GM12878 (cell line): Measurements from ENCODE around the gene DCAF17. TPM values are rescaled to one million over a fixed set of nuclear protein-coding genes. Genes with fewer than 3 reads are reported as not detected.

Source experiments
- ATAC-seq: fragments of 200-7000 bp; cut with Tn5 transposase; 3 replicates; pipeline ENCODE4 v1.9.1; 2020; ENCODE audit warnings: mild to moderate bottlenecking, moderate library complexity
- Bru-seq: library from RNA; stranded (reverse); fragments of 400-500 nt; gene quantifications from one replicate; lab custom pipeline; 2021; lab: Mats Ljungman, UMichigan
- BruChase-seq, 2 experiments: library from RNA; stranded (reverse); fragments of 400-500 nt; gene quantifications; one replicate each; lab custom pipeline; 2021; lab: Mats Ljungman, UMichigan
- BruUV-seq: library from RNA; stranded (reverse); fragments of 400-500 nt; replicated peaks from 2 replicates; lab custom pipeline; 2021; lab: Mats Ljungman, UMichigan
- CTCF ChIA-PET: fragments of 300-600 bp; sonication (Branson Sonifier 250); formaldehyde crosslinking; extraction: SDS; loops from one replicate; lab custom pipeline; 2021; ENCODE audit warnings: inconsistent platforms; lab: Yijun Ruan, JAX
- POLR2A ChIA-PET: fragments of 350-600 bp; formaldehyde crosslinking; extraction: SDS; loops from one replicate; lab custom pipeline; 2021; ENCODE audit warnings: inconsistent platforms; lab: Charles Lee
- RAD21 ChIA-PET: fragments of 300-600 bp; sonication (Branson Sonifier 250); formaldehyde crosslinking; loops from one replicate; lab custom pipeline; 2023; ENCODE audit warnings: antibody characterized with exemption; ENCODE audit not compliant: unreplicated experiment; lab: Charles Lee
- SMC1A ChIA-PET: fragments of 300-600 bp; sonication (Branson Sonifier 250); formaldehyde crosslinking; loops from one replicate; lab custom pipeline; 2023; ENCODE audit not compliant: unreplicated experiment, uncharacterized antibody; lab: Charles Lee
- DNase-seq: peaks from one replicate; pipeline ENCODE4 v3.0.0-alpha.2; 2011; ENCODE audit warnings: low read depth, low spot score
- FAIRE-seq: peaks from 3 replicates; lab custom pipeline; 2011; peaks lifted over from hg19 to GRCh38; lab: Jason Lieb, UNC
- H2AFZ ChIP-seq: 2 replicates; pipeline ENCODE4 v1.6.0; 2011; ENCODE audit warnings: low read depth, low read length, control low read depth; ENCODE audit not compliant: control insufficient read depth
- H3K27ac ChIP-seq: 2 replicates; pipeline ENCODE4 v1.5.1; 2011; ENCODE audit warnings: control low read depth; ENCODE audit not compliant: control insufficient read depth, insufficient read depth
- H3K27me3 ChIP-seq, 2 experiments: replicated peaks in 1 of 2; 2 replicates each; pipeline versions ENCODE4 v1.6.0 to v1.6.1; 2011; ENCODE audit warnings: low read length in 1 of 2; ENCODE audit not compliant: control insufficient read depth in 2 of 2, insufficient read depth in 2 of 2
- H3K36me3 ChIP-seq, 2 experiments: 2 replicates each; pipeline ENCODE4 v1.5.1; 2011; ENCODE audit warnings: low read length in 1 of 2; ENCODE audit not compliant: control insufficient read depth in 2 of 2, insufficient read depth in 2 of 2
- H3K4me1 ChIP-seq: 2 replicates; pipeline ENCODE4 v1.6.1; 2011; ENCODE audit warnings: mild to moderate bottlenecking, low read length, moderate library complexity, mixed read lengths; ENCODE audit not compliant: control insufficient read depth, insufficient read depth
- H3K4me2 ChIP-seq: 2 replicates; pipeline ENCODE4 v1.6.0; 2011; ENCODE audit warnings: control low read depth; ENCODE audit not compliant: control insufficient read depth, insufficient read depth
- H3K4me3 ChIP-seq: fragments of 200-600 bp; sonication (generic); 2 replicates; pipeline ENCODE4 v1.5.1; 2016
- H3K79me2 ChIP-seq: 2 replicates; pipeline ENCODE4 v1.6.0; 2011; ENCODE audit warnings: low read length; ENCODE audit not compliant: control insufficient read depth, insufficient read depth
- H3K9ac ChIP-seq: 2 replicates; pipeline ENCODE4 v1.8.0; 2011; ENCODE audit warnings: low read length, control low read depth, mixed read lengths; ENCODE audit not compliant: control insufficient read depth, insufficient read depth
- H3K9me3 ChIP-seq: replicated peaks from 3 replicates; pipeline ENCODE4 v1.5.1; 2011; ENCODE audit warnings: mild to moderate bottlenecking, low read length; ENCODE audit not compliant: control insufficient read depth, insufficient read depth
- H4K20me1 ChIP-seq: 2 replicates; pipeline ENCODE4 v1.6.0; 2011; ENCODE audit not compliant: control insufficient read depth, insufficient read depth
- BRCA1 ChIP-seq: IDR thresholded peaks from 2 replicates; pipeline ENCODE4 v1.6.1; 2011; ENCODE audit warnings: low read depth, low read length, improper control_type of control experiment
- ETV6 ChIP-seq, 2 experiments: fragments of 450-650 bp in 1 of 2; IDR thresholded peaks in 1 of 2; conservative IDR thresholded peaks in 1 of 2; 2 replicates each; pipeline ENCODE4 v1.6.1; 2014; ENCODE audit warnings: antibody characterized with exemption in 1 of 2, borderline replicate concordance in 1 of 2, low read depth in 1 of 2, mild to moderate bottlenecking in 1 of 2, moderate library complexity in 1 of 2
- MLLT1 ChIP-seq: fragments of 450-650 bp; IDR thresholded peaks from 2 replicates; pipeline ENCODE4 v1.6.1; 2016; ENCODE audit warnings: mild to moderate bottlenecking
- NFYA ChIP-seq: IDR thresholded peaks from 2 replicates; pipeline ENCODE4 v1.6.1; 2011; ENCODE audit warnings: low read depth, mild to moderate bottlenecking, low read length, improper control_type of control experiment, borderline replicate concordance
- RAD21 ChIP-seq: IDR thresholded peaks from 2 replicates; pipeline ENCODE4 v1.6.1; 2011; ENCODE audit warnings: mild to moderate bottlenecking, low read depth, low read length, moderate library complexity; ENCODE audit not compliant: insufficient read depth
- SIX5 ChIP-seq: IDR thresholded peaks from 2 replicates; pipeline ENCODE4 v1.6.1; 2011; ENCODE audit warnings: mild to moderate bottlenecking, low read depth, low read length, moderate library complexity; ENCODE audit not compliant: severe bottlenecking
- SP1 ChIP-seq: IDR thresholded peaks from one replicate; pipeline ENCODE4 v1.6.1; 2011; ENCODE audit warnings: low read depth, low read length
- SPI1 ChIP-seq: IDR thresholded peaks from 2 replicates; pipeline ENCODE4 v1.6.1; 2011; ENCODE audit warnings: low read depth, mild to moderate bottlenecking, low read length, moderate library complexity, borderline replicate concordance; ENCODE audit not compliant: insufficient read depth
- SREBF1 ChIP-seq: IDR thresholded peaks from 2 replicates; pipeline ENCODE4 v1.6.1; 2012; ENCODE audit warnings: mild to moderate bottlenecking, low read length
- SRF ChIP-seq, 2 experiments: IDR thresholded peaks; 2 replicates each; pipeline ENCODE4 v1.6.1; 2011; ENCODE audit warnings: low read depth in 2 of 2, low read length in 2 of 2, mild to moderate bottlenecking in 1 of 2, moderate library complexity in 1 of 2
- ZNF384 ChIP-seq: IDR thresholded peaks from 2 replicates; pipeline ENCODE4 v1.6.1; 2012; ENCODE audit warnings: low read depth, mild to moderate bottlenecking, low read length, improper control_type of control experiment, borderline replicate concordance
- ZNF622 ChIP-seq: fragments of 450-650 bp; IDR thresholded peaks from 2 replicates; pipeline ENCODE4 v1.6.1; 2017; ENCODE audit warnings: mild to moderate bottlenecking, inconsistent platforms
- ZZZ3 ChIP-seq: IDR thresholded peaks from 2 replicates; pipeline ENCODE4 v1.6.1; 2011; ENCODE audit warnings: low read depth; ENCODE audit not compliant: control insufficient read depth, insufficient read length
- WGBS: methylation state at CpG from one replicate; pipeline ENCODE4 v1.1.6; 2016; ENCODE audit warnings: low lambda C conversion rate; ENCODE audit not compliant: insufficient replicate concordance, insufficient coverage; ENCODE audit errors: missing lambda C conversion rate; 5-methylcytosine and 5-hydroxymethylcytosine counted together
- in situ Hi-C: fragments of 300-500 bp; cut with MboI; formaldehyde crosslinking; loops from 9 replicates; pipeline ENCODE4 v1.14.3; 2018; ENCODE audit warnings: mixed read lengths
- intact Hi-C: fragments of 100-400 bp; cut with micrococcal nuclease; formaldehyde crosslinking; loops from one replicate; pipeline ENCODE4 v1.14.2; 2022; ENCODE audit not compliant: unreplicated experiment
- long read RNA-seq, 2 experiments: library from polyadenylated mRNA; unstranded; transcript quantifications; one replicate each; pipeline ENCODE4 v2.0.0, GENCODE V29; 2019 to 2020
- polyA minus RNA-seq, 3 experiments: library from RNA; depleted of rRNA, polyadenylated mRNA; stranded (reverse); fragments of >200 nt; gene quantifications; 2 replicates each; pipeline ENCODE4 v1.2.3, GENCODE V29; 2011
- polyA plus RNA-seq, 11 experiments: library from polyadenylated mRNA; depleted of rRNA in 4 of 11; unstranded in 6 of 11; stranded (reverse) in 5 of 11; fragments of >200 nt; fragmentation: Nextera tagmentation in 4 of 11; fragmentation: Illumina TruSeq in 1 of 11; extraction: Ambion mirVana in 4 of 11; extraction: Trizol in 1 of 11; gene quantifications; 1 replicate in 1 of 11; 2 replicates in 10 of 11; pipeline versions ENCODE4 v1.2.1 to v1.2.3, GENCODE V29; 2011 to 2016; ENCODE audit warnings: inconsistent platforms in 2 of 11, missing spikeins in 2 of 11, low read depth in 1 of 11
- total RNA-seq, 4 experiments: library from RNA; depleted of rRNA in 3 of 4; stranded (reverse); fragments of >200 nt in 3 of 4; fragmentation: Illumina TruSeq in 1 of 4; extraction: Trizol in 1 of 4; gene quantifications; 2 replicates each; pipeline versions ENCODE4 v1.2.1 to v1.2.3, GENCODE V29; 2013 to 2021

DCAF17 gene
- 94.6 and 99.0 TPM in 2 replicates for total RNA-seq (2013; cell fraction: nucleolus; rRNA removed)
- total RNA-seq (2014; rRNA removed) (28.6 and 30.6 TPM in 2 replicates), total RNA-seq (2014; rRNA removed; fragmentation: Illumina TruSeq; extraction: Trizol) (26.2 and 27.1 TPM in 2 replicates), total RNA-seq (2021) (23.4 and 24.9 TPM in 2 replicates), polyA plus RNA-seq (2011; rRNA removed) (32.9 and 43.0 TPM in 2 replicates), polyA plus RNA-seq (2014; fragmentation: Illumina TruSeq; extraction: Trizol) (26.7 and 31.8 TPM in 2 replicates), polyA plus RNA-seq (2014; fragmentation: Nextera tagmentation; extraction: Ambion mirVana) (1 to 10 TPM; 5.2 to 5.6 TPM), polyA plus RNA-seq (2014; rRNA removed) (15.3 and 16.4 TPM in 2 replicates), polyA plus RNA-seq (2016; fragmentation: Nextera tagmentation; extraction: Ambion mirVana) (10 to 100 TPM; 20.1 to 21.9 TPM), polyA minus RNA-seq (2011; rRNA and poly(A)+ RNA removed) (26.2 and 44.1 TPM in 2 replicates), Bru-seq, nascent RNA (percentile 79 among the genes with signal in this experiment), BruChase-seq, experiment 1, labeled RNA remaining after a 6-hour chase (percentile 83 among the genes with signal in this experiment), BruChase-seq, experiment 2, labeled RNA remaining after a 2-hour chase (percentile 85 among the genes with signal in this experiment)
- 6.5 TPM for polyA plus RNA-seq (2011; ENCODE audit: low read depth)
- 10.3 and 11.3 TPM in 2 replicates for polyA plus RNA-seq (2011; cell fraction: cytosol; rRNA removed)
- polyA plus RNA-seq (2011; cell fraction: nucleus; rRNA removed) = 35.0 and 38.9 TPM in 2 replicates
- 11.2 and 13.9 TPM in 2 replicates for polyA plus RNA-seq (2012)
- 13.6 and 16.9 TPM in 2 replicates for polyA minus RNA-seq (2011; cell fraction: cytosol; rRNA and poly(A)+ RNA removed)
- 21.5 and 34.2 TPM in 2 replicates for polyA minus RNA-seq (2011; cell fraction: nucleus; rRNA and poly(A)+ RNA removed)
- long read RNA-seq, experiment 1, full-length matches to known transcripts = 2 of 11 reads
- long read RNA-seq, experiment 1, partial matches to known transcripts = 1 of 11 reads
- long read RNA-seq, experiment 1, other reads (novel, unspliced or antisense) = 8 of 11 reads
- long read RNA-seq, experiment 2, full-length matches to known transcripts = 5 of 29 reads
- long read RNA-seq, experiment 2, partial matches to known transcripts = 5 of 29 reads
- long read RNA-seq, experiment 2, other reads (novel, unspliced or antisense) = 19 of 29 reads

- peak; percentile 94 for ATAC-seq
- Histone ChIP-seq H3K79me2 (peaks cover 75% of the 10 kb centered on the region), H3K27ac (peak within 1 kb of the TSS; percentile 93), H3K9ac (peak within 1 kb of the TSS; percentile 92), H2AFZ (peak within 1 kb of the TSS; percentile 91), H3K27me3 (no peaks in the 10 kb centered on the region), H3K4me2 (peak within 1 kb of the TSS; percentile 97), H3K36me3 (peaks cover 0 to 12% of the 10 kb centered on the region in 2 experiments; a peak in 2 of 4 replicates), H3K9me3 (peaks cover 19% of the 10 kb centered on the region), H4K20me1 (no peaks in the 10 kb centered on the region), H3K4me3 (peak within 1 kb of the TSS; percentile 81), H3K4me1 (peaks cover 13% of the 10 kb centered on the region)
- peak; percentile 94 for DNase-seq
- WGBS = under 1% methylated on average over 85 of the region's 92 CpGs
- ChIA-PET RAD21 (interaction anchor here (0.7 to 3.6 kb wide), 10 partner anchors 14 to 423 kb away, joined by 3 to 25 read pairs (median 4); no protein-coding TSS in a partner anchor), SMC1A (interaction anchor here (0.6 to 3.2 kb wide), 10 partner anchors 15 to 352 kb away, joined by 3 to 13 read pairs (median 6); no protein-coding TSS in a partner anchor), CTCF (interaction anchor here (0.6 to 5.0 kb wide), 8 partner anchors 14 to 461 kb away, joined by 3 to 32 read pairs (median 3); no protein-coding TSS in a partner anchor), POLR2A (interaction anchor here (0.5 to 2.1 kb wide), 10 partner anchors 13 to 276 kb away, joined by 3 to 11 read pairs (median 4); no protein-coding TSS in a partner anchor)
- FAIRE-seq = peak; percentile 97
- intact Hi-C loops (loop anchor here (5.0 kb wide), 5 partner anchors 87 to 507 kb away; partner anchors contain the start of genes CYBRD1 and GORASP2), in situ Hi-C loops (loop anchor here (25.0 kb wide), 1 partner anchor 472 kb away; no protein-coding TSS in a partner anchor)
- no TSS peak for BruUV-seq
- TF ChIP-seq BRCA1 = peak; percentile 60
- no peak; a peak in 1 of 4 replicates for TF ChIP-seq ETV6 (conservative IDR thresholded peaks at IDR 0.05 in 1 of 2, IDR thresholded peaks at IDR 0.05 in 1 of 2; ENCODE audit: borderline replicate concordance in 1 of 2, low read depth in 1 of 2)
- TF ChIP-seq SREBF1 = peak; percentile 73
- TF ChIP-seq MLLT1 = no peak
- no peak for TF ChIP-seq SPI1
- peak in 1 of 2 experiments; percentile 31; a peak in 1 of 4 replicates for TF ChIP-seq SRF (IDR thresholded peaks at IDR 0.05; ENCODE audit: low read depth in 2 of 2, low read length in 2 of 2)
- TF ChIP-seq NFYA = no peak
- TF ChIP-seq SIX5 = peak; percentile 89
- TF ChIP-seq ZNF622 = no peak
- peak; percentile 49 for TF ChIP-seq SP1
- TF ChIP-seq ZZZ3 = no peak
- no peak for TF ChIP-seq RAD21
- TF ChIP-seq ZNF384 = no peak
Measured at GRCh38 chr2:171434013-171434989, at the start of gene DCAF17. DCAF17 (plus strand) TSS chr2:171434226; CDS start chr2:171434578, 352 bp downstream.
